Measurements from ENCODE around the gene INVS. TPM values are rescaled to one million over a fixed set of nuclear protein-coding genes. Genes with fewer than 3 reads are reported as not detected.
A peak's percentile ranks its signal among the peaks of the same experiment; 100 is the strongest.

Gene INVS
- total and polyA plus RNA-seq, 2 of the 4 experiments (the other 2 are of a cell fraction) = 9.2 to 33.5 TPM

DNA sequence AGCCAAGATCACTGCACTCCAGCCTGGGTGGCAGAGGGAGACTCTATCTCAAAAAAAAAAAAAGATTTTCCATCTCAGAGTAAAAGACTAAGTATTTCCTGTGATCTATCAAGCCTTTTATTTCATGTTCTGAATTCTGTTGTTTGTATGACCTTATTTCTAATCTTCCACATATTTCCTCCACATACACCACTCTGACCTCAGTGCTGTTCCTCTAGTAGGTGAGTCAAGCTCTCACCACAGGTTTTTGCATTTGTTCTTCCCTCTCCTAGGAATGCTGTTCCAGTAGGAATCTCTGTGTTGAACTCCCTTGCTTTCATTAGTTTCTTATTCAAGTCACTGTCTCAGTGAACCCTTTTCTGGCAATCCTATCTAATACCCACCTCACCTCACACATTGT lies 68.1 kb downstream of the INVS start:
- Histone ChIP-seq H4K91ac (ENCODE audit: insufficient read depth, low read depth, low read length) (no peak overlapping the region), H3K14ac (replicated peaks; ENCODE audit: low read depth, low read length) (no peak overlapping the region), H4K8ac (ENCODE audit: low read depth in 2 of 2, low read length in 2 of 2) (no peak overlapping the region), H3K4me1 (ENCODE audit: control insufficient read depth, insufficient read depth, low read length) (peaks cover 3% of the 10 kb centered on the region), H2BK20ac (ENCODE audit: low read depth, low read length) (no peak overlapping the region), H2AK9ac (replicated peaks; ENCODE audit: low read depth, low read length, poor library complexity) (no peak overlapping the region), H3K9ac (ENCODE audit: low read depth, low read length) (no peak overlapping the region), H3K79me1 (ENCODE audit: low read depth in 1 of 2, low read length in 2 of 2) (peaks cover 0 to 4% of the 10 kb centered on the region in 2 experiments; a peak in 3 of 4 replicates), H3K4me2 (ENCODE audit: low read depth, low read length) (no peak overlapping the region), H3K18ac (ENCODE audit: low read depth, low read length) (no peak overlapping the region), H3K9me1 (ENCODE audit: insufficient read depth, low read length) (no peaks in the 10 kb centered on the region), H4K20me1 (ENCODE audit: insufficient read depth, low read length) (no peaks in the 10 kb centered on the region), H3K36me3 (ENCODE audit: control insufficient read depth, insufficient read depth, low read length) (no peaks in the 10 kb centered on the region), H3K56ac (ENCODE audit: extremely low read depth, insufficient read depth, low read length) (no peak overlapping the region), H3K4me3 (ENCODE audit: insufficient read depth, low read depth, low read length) (no peak overlapping the region), H3K27ac (ENCODE audit: insufficient read depth, low read length) (no peak overlapping the region), H4K5ac (ENCODE audit: low read depth, low read length) (no peak overlapping the region), H2BK15ac (ENCODE audit: low read depth, low read length) (no peak overlapping the region), H2AFZ (replicated peaks; ENCODE audit: low read length, poor library complexity) (no peak overlapping the region), H2BK5ac (ENCODE audit: low read depth, low read length, poor library complexity, severe bottlenecking) (no peak overlapping the region), H3K23ac (ENCODE audit: low read depth, low read length) (no peak overlapping the region), H3K4ac (ENCODE audit: low read depth, low read length) (no peak overlapping the region), H2AK5ac (ENCODE audit: low read depth, low read length) (no peak overlapping the region), H2BK120ac (ENCODE audit: low read depth, low read length) (no peak overlapping the region), H3K9me3 (ENCODE audit: control insufficient read depth, insufficient read depth, low read length) (no peaks in the 10 kb centered on the region), H3K27me3 (ENCODE audit: control insufficient read depth, insufficient read depth, low read length) (no peaks in the 10 kb centered on the region)
- no peak for TF ChIP-seq SMC3 (IDR thresholded peaks at IDR 0.05; ENCODE audit: low read depth, low read length)
- TF ChIP-seq, protein P1, sequence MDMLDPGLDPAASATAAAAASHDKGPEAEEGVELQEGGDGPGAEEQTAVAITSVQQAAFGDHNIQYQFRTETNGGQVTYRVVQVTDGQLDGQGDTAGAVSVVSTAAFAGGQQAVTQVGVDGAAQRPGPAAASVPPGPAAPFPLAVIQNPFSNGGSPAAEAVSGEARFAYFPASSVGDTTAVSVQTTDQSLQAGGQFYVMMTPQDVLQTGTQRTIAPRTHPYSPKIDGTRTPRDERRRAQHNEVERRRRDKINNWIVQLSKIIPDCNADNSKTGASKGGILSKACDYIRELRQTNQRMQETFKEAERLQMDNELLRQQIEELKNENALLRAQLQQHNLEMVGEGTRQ (IDR thresholded peaks at IDR 0.05; ENCODE audit: low read depth, low read length) = no peak
- TF ChIP-seq NFE2L2 (IDR thresholded peaks at IDR 0.05; ENCODE audit: low read depth, low read length) = no peak
- no peak for TF ChIP-seq MAFK (IDR thresholded peaks at IDR 0.05; ENCODE audit: low read depth, low read length)
- no peak for TF ChIP-seq MAZ (IDR thresholded peaks at IDR 0.05; ENCODE audit: borderline replicate concordance, low read depth, low read length)
- dilution Hi-C loops (cut with HindIII; ENCODE audit: low sequenced_read_pairs, unreplicated experiment) = no loop called here
- DNase-seq (peak; percentile 26), ATAC-seq (ENCODE audit: low read depth) (no peak)
- intact Hi-C loops (cut with micrococcal nuclease) = no loop called here
- ChIA-PET CTCF (no interaction called here), POLR2A (ENCODE audit: unreplicated experiment) (interaction anchor here (0.7 kb wide), 1 partner anchor 9 kb away, joined by 4 read pairs; no protein-coding TSS in a partner anchor)
- BruUV-seq (replicated peaks) = no TSS peak
- in situ Hi-C loops (cut with MboI; ENCODE audit: low sequenced_read_pairs) = no loop called here
